WERI-Rb-1 (cell line): ENCODE results near the gene NKAIN2.

Experiments
- DNase-seq: peaks from one replicate; pipeline ENCODE4 v3.0.0-alpha.2; 2020
- H3K27ac ChIP-seq: fragments of 250-450 bp; sonication (Bioruptor Pico); 2 replicates; pipeline ENCODE4 v1.5.1; 2020; ENCODE audit warnings: mild to moderate bottlenecking, moderate library complexity
- H3K27me3 ChIP-seq: fragments of 250-450 bp; sonication (Bioruptor Pico); 2 replicates; pipeline ENCODE4 v1.5.1; 2021; ENCODE audit warnings: mild to moderate bottlenecking, low read depth, moderate library complexity; ENCODE audit not compliant: insufficient read depth, severe bottlenecking
- H3K36me3 ChIP-seq: fragments of 250-450 bp; sonication (Bioruptor Pico); 2 replicates; pipeline ENCODE4 v1.5.1; 2020; ENCODE audit warnings: mild to moderate bottlenecking, moderate library complexity
- H3K4me3 ChIP-seq: 2 replicates; pipeline ENCODE4 v1.5.1; 2011; ENCODE audit warnings: low read depth, mild to moderate bottlenecking, control low read depth, low read length
- H3K9me3 ChIP-seq: fragments of 250-450 bp; sonication (Bioruptor Pico); 2 replicates; pipeline ENCODE4 v1.5.1; 2021; ENCODE audit warnings: mild to moderate bottlenecking, moderate library complexity; ENCODE audit not compliant: severe bottlenecking
- TF ChIP-seq, protein P1 (sequence below): IDR thresholded peaks from 2 replicates; pipeline ENCODE4 v1.5.1; 2011; ENCODE audit warnings: low read depth, mild to moderate bottlenecking, control low read depth, inconsistent platforms, low read length

NKAIN2 gene

DNA sequence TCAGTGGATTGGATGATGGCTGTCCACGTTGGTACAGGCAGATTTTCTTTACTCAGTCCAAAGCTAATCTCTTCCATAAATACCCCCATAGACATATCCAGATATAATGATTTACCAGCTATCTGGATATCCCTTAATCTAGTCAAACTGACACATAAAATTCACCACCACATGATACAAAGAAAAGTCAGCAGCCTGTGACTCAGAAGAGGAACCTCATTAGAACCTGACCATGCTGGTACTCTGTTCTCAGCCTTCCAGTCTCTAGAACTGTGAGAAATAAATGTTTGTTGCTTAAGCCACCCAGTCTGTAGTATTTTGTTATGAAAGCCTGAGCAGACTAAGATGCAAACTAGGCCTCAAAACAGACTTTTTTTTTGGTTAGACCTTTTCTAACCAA is 727.3 kb downstream of the NKAIN2 start:
- Histone ChIP-seq H3K4me3 (no peak overlapping the region), H3K27ac (no peak overlapping the region), H3K27me3 (no peaks in the 10 kb centered on the region), H3K9me3 (no peaks in the 10 kb centered on the region), H3K36me3 (no peaks in the 10 kb centered on the region)
- TF ChIP-seq, protein P1, sequence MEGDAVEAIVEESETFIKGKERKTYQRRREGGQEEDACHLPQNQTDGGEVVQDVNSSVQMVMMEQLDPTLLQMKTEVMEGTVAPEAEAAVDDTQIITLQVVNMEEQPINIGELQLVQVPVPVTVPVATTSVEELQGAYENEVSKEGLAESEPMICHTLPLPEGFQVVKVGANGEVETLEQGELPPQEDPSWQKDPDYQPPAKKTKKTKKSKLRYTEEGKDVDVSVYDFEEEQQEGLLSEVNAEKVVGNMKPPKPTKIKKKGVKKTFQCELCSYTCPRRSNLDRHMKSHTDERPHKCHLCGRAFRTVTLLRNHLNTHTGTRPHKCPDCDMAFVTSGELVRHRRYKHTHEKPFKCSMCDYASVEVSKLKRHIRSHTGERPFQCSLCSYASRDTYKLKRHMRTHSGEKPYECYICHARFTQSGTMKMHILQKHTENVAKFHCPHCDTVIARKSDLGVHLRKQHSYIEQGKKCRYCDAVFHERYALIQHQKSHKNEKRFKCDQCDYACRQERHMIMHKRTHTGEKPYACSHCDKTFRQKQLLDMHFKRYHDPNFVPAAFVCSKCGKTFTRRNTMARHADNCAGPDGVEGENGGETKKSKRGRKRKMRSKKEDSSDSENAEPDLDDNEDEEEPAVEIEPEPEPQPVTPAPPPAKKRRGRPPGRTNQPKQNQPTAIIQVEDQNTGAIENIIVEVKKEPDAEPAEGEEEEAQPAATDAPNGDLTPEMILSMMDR, result no peak
- no peak for DNase-seq

DNA sequence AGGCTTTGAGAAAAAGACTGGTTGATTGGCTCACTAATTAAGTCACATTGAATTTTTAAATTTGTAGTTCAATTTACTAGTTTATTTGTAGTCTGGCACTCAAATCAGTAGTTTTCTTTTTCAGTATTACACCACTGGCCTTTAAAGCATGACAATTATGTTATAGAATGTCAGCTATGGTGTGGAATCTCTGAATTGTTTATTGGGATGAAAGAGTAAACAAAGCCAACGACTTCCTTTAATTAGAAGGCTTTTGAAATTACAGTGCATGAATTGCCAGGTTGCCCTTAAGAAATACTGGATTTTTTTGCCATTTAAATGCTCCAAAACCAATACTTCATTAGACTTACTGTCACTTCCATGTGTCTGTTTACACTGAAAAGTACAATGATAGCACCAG is 731.6 kb downstream of the NKAIN2 start:
- no peak for DNase-seq
- Histone ChIP-seq H3K9me3 (no peaks in the 10 kb centered on the region), H3K36me3 (no peaks in the 10 kb centered on the region), H3K27me3 (no peaks in the 10 kb centered on the region), H3K27ac (no peak overlapping the region), H3K4me3 (no peak overlapping the region)
- TF ChIP-seq, protein P1, result no peak

DNA sequence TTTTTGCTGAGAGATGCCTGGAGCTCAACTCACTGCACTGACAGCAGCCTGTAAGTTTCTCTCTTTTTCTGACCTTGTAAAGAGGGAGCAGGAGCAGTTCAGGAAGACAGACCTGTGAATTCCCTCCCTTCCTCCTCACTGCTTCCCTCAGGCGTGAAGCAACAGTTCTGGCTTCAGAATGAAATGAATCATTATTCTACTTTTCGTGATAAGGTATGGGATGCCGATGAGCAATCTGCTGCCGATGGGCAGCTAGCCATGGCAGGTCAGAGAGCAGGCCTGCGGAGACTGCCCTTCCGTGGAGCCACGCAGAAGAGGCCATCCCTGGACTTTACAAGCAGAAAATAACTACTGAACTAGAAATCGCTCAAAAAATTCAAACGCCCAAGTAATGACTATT is 732.1 kb downstream of the NKAIN2 start:
- no peak overlapping the region for H3K4me3 ChIP-seq

DNA sequence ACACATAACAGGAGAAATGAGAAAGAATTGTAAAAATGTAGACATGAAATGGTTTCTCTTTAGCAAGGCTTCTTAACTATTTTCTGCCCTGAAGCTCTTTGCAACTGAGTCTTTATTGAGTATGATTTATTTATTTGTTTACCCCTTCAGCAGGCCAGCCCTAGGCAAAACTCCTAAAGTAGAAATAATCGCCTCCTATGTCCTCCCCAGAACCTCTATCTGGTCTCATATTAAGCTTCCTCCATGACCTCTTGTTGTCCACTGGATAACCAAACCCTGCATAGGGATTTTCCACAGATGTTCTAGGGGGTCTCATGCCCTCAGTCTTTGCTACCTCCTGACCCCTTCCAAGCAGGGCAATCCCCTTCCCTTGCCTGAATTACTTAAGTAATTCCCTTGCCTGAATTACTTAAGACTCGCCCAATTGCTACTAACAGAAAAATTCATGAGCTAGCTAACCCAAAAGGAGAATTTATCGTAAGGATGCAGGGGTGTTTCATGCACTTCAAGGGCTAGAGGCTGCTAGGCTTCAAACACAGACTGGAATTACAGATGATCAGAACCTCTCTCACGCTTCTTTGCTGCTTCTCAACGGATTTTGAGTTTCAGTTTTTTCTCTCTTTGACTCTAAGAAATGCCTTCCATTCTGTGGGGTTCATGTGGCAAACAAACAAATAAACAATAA is 732.6 kb downstream of the NKAIN2 start:
- Histone ChIP-seq H3K27ac (no peak overlapping the region), H3K36me3 (no peaks in the 10 kb centered on the region), H3K27me3 (no peaks in the 10 kb centered on the region), H3K9me3 (no peaks in the 10 kb centered on the region), H3K4me3 (no peak overlapping the region)
- DNase-seq, result no peak
- TF ChIP-seq, protein P1, result no peak

More for the DNA sequence above, 732.1 kb downstream of the NKAIN2 start:
- Histone ChIP-seq H3K27me3 (no peaks in the 10 kb centered on the region), H3K9me3 (no peaks in the 10 kb centered on the region), H3K36me3 (no peaks in the 10 kb centered on the region), H3K27ac (no peak overlapping the region)
- TF ChIP-seq, protein P1, result no peak
- no peak for DNase-seq

DNA sequence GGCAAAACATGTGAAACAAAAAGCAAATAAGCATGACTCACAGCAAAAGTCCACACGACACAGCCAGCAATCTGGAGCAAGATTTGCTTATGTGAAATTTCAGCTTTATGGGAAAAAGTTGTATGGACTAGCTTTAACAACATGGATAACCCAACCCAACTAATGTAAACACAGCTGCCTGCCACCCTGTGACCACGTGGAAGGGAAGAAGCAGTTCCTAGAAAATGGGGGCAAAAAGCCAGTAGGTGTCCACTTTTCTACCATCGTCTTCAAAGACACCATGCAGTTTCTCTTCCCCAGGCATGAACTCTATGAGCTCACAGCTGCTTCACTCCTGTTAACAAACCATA is 733.2 kb downstream of the NKAIN2 start:
- Histone ChIP-seq H3K27me3 (no peaks in the 10 kb centered on the region), H3K4me3 (no peak overlapping the region), H3K27ac (no peak overlapping the region), H3K36me3 (no peaks in the 10 kb centered on the region), H3K9me3 (no peaks in the 10 kb centered on the region)
- no peak for DNase-seq
- TF ChIP-seq, protein P1, result no peak

DNA sequence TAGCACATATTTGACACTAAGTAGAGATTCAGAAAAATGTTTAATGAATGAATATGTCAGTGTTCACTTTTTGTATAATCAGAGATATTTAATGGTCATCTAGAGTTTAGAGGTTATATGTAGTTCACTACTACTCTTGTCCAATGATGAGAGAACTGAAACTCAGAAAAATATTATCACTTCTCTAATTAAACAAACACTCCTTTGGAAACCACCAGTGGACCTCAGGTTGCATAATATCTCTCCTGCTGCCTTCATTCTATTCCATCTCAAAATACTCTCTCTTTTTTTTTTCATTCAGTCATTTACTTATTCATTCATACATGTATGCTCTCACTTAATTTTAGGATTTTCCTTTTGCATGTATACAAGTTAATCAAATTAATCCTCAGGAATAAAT is 735.4 kb downstream of the NKAIN2 start:
- no peaks in the 10 kb centered on the region for H3K27me3 ChIP-seq
- H3K9me3 ChIP-seq, result no peaks in the 10 kb centered on the region
- H3K27ac ChIP-seq, result no peak overlapping the region
- DNase-seq, result no peak
- no peaks in the 10 kb centered on the region for H3K36me3 ChIP-seq
- TF ChIP-seq, protein P1, result no peak
- H3K4me3 ChIP-seq, result no peak overlapping the region
